OCI-LY1 (cell line): Measurements from ENCODE around the gene ATP8B3.

ENCODE experiments used
- H2AFZ ChIP-seq: fragments of 200-600 bp; sonication (generic), shearing (Covaris generic); 2 replicates; pipeline ENCODE4 v1.6.0; 2014; ENCODE audit warnings: antibody characterized with exemption, mild to moderate bottlenecking, low read length
- H3F3A ChIP-seq: fragments of 200-600 bp; sonication (generic), shearing (Covaris generic); 2 replicates; pipeline ENCODE4 v1.6.0; 2014; ENCODE audit warnings: mild to moderate bottlenecking, antibody characterized with exemption, low read length, moderate library complexity; ENCODE audit not compliant: insufficient read depth
- H3K27ac ChIP-seq: fragments of 200-600 bp; sonication (generic); 2 replicates; pipeline ENCODE4 v1.5.1; 2014; ENCODE audit warnings: low read length, mixed run types, mild to moderate bottlenecking, low read depth; ENCODE audit not compliant: poor library complexity, severe bottlenecking
- H3K27me3 ChIP-seq: fragments of 200-600 bp; sonication (generic); 2 replicates; pipeline ENCODE4 v1.6.0; 2014; ENCODE audit warnings: antibody characterized with exemption, mild to moderate bottlenecking, low read length, moderate library complexity; ENCODE audit not compliant: insufficient read depth
- H3K36me3 ChIP-seq: fragments of 200-600 bp; sonication (generic); 2 replicates; pipeline ENCODE4 v1.6.1; 2014; ENCODE audit warnings: mild to moderate bottlenecking, antibody characterized with exemption, low read length, moderate library complexity, mixed read lengths; ENCODE audit not compliant: insufficient read depth
- H3K4me1 ChIP-seq: fragments of 200-600 bp; sonication (generic); 2 replicates; pipeline ENCODE4 v1.5.1; 2014; ENCODE audit warnings: mild to moderate bottlenecking, low read length, moderate library complexity; ENCODE audit not compliant: insufficient read depth, severe bottlenecking
- H3K4me2 ChIP-seq: fragments of 200-600 bp; sonication (generic), shearing (Covaris generic); 2 replicates; pipeline ENCODE4 v1.6.1; 2014; ENCODE audit warnings: low read length
- H3K4me3 ChIP-seq: fragments of 200-600 bp; sonication (generic); 2 replicates; pipeline ENCODE4 v1.5.1; 2014; ENCODE audit warnings: low read length, low read depth, mild to moderate bottlenecking, mixed read lengths; ENCODE audit not compliant: poor library complexity, severe bottlenecking
- H3K79me2 ChIP-seq: fragments of 200-600 bp; shearing (Covaris generic); 2 replicates; pipeline ENCODE4 v1.6.1; 2016; ENCODE audit warnings: mixed run types, low read length, mixed read lengths; ENCODE audit not compliant: insufficient read depth
- H3K9ac ChIP-seq: fragments of 200-600 bp; sonication (generic), shearing (Covaris generic); 2 replicates; pipeline ENCODE4 v1.6.1; 2014; ENCODE audit warnings: mild to moderate bottlenecking, low read length, mixed read lengths
- H3K9me2 ChIP-seq: fragments of 200-600 bp; sonication (generic), shearing (Covaris generic); 2 replicates; pipeline ENCODE4 v1.6.1; 2014; ENCODE audit warnings: low read depth, mild to moderate bottlenecking, low read length, mixed read lengths
- H3K9me3 ChIP-seq: fragments of 200-600 bp; shearing (Covaris generic); 2 replicates; pipeline ENCODE4 v1.6.1; 2014; ENCODE audit warnings: low read length, mixed read lengths
- H4K20me1 ChIP-seq: fragments of 200-600 bp; sonication (generic), shearing (Covaris generic); 2 replicates; pipeline ENCODE4 v1.6.0; 2016; ENCODE audit warnings: mild to moderate bottlenecking, low read length; ENCODE audit not compliant: insufficient read depth
- CTCF ChIP-seq: fragments of 200-600 bp; sonication (generic), shearing (Covaris generic); IDR thresholded peaks from 2 replicates; pipeline ENCODE4 v1.5.1; 2017; ENCODE audit warnings: mild to moderate bottlenecking, antibody characterized with exemption, low read length, moderate library complexity, mixed read lengths
- EZH2 ChIP-seq: fragments of 200-600 bp; sonication (generic), shearing (Covaris generic); IDR thresholded peaks from 2 replicates; pipeline ENCODE4 v1.8.0; 2017; ENCODE audit warnings: borderline replicate concordance, mixed run types, mild to moderate bottlenecking, antibody characterized with exemption, low read length, moderate library complexity, mixed read lengths

Gene ATP8B3

DNA sequence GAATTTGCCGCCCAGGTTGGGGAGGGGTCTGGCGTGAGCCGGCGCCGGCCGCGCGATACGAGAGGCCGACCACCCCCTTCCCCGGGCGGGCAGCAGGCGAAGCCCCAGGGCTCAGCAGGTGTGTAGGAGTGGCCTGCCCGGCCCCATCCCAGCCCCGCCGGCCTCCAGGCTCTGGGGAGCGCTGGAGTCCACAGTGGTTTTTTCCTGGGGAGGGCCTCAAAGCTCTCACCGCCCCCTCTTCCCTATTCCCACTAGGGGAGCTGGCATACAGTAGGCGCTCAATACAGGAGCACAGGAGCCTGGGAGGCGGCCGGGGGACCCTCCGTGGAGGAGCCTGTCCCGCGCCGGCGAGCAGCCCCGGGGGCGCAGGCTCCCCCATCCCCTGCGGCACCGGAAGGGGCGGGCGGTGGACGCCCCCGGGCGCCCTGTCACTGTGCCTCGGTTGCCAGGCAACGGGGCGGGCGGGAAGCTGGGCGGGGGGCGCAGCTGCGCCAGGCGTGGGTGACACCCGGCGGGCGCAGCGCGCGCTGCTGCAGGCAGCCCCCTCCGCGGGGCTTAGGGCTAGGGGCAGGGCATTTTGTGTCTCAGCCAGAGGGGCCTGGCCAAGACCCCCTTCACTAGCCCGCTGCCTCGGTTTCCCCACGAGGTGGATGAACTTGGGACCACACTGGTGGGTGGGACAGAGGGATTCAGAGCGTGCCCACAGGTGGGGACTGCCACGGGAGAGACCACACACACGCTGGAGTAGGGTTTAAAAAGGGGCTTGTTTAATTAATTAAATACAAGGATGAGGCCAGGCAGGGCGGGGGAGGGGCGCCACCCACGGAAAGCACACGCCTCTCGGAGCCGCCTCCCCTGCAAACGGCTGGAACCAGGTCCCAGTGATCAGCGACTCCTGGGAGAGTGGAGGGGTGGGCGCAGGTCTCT, 39.8 kb upstream of the ATP8B3 start:
- Histone ChIP-seq H3K27ac (peak overlapping the region; percentile 11), H3K36me3 (no peaks in the 10 kb centered on the region)

DNA sequence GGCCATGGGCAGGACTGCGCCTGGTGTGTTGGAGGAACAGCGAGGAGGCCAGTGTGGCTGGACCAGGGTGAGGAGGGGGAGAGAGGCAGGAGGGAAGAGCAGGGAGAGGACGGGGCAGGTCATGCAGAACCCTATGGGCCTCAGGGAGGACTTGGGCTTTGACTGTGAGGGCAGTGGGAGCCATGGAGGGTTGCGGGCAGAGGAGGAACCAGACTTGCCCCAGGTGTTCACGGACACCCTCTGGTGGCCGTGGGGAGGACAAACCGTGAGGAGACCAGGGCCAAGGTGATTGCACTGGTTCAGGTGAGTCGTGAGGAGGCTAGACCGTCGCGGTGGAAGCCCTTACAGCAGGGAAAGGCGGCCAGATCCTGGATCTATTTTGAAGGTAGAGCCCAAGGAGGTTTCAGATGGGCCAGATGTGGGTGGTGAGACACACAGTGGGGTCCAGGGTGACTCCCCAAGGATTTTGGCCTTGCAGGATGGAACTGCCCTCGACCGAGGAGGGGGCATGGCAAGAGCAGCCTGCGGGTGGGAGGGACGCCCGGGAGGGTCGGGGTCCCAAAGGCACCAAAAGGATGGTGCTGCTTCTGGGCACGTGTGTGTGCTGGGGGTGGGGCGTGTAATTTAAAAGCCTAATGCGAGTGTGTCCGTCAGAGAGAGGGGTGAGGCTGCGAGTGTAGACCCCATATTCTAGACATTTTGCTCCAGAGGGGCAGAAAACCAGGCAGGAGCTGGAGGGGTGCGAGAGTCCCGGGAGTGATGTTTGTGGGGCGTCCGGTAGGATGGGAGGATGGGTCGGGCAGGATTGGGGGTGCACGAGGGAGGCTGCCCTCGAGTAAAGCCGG, 39.0 kb upstream of the ATP8B3 start:
- peaks cover 60% of the 10 kb centered on the region for H3K4me1 ChIP-seq
- TF ChIP-seq EZH2 (no peak), CTCF (peak; percentile 55)
- H3K9me3 ChIP-seq = no peaks in the 10 kb centered on the region
- H4K20me1 ChIP-seq = no peaks in the 10 kb centered on the region
- H3K27ac ChIP-seq = no peak overlapping the region
- no peak overlapping the region for H3K9ac ChIP-seq
- H3K9me2 ChIP-seq = no peaks in the 10 kb centered on the region
- peaks cover 20% of the 10 kb centered on the region for H3K79me2 ChIP-seq
- H3F3A ChIP-seq = no peaks in the 10 kb centered on the region
- H3K4me3 ChIP-seq = no peak overlapping the region
- no peaks in the 10 kb centered on the region for H3K27me3 ChIP-seq
- no peak overlapping the region for H2AFZ ChIP-seq
- no peaks in the 10 kb centered on the region for H3K36me3 ChIP-seq
- no peak overlapping the region for H3K4me2 ChIP-seq

More for the DNA sequence above, 39.8 kb upstream of the ATP8B3 start:
- H4K20me1 ChIP-seq = no peaks in the 10 kb centered on the region
- H3K79me2 ChIP-seq = peaks cover 11% of the 10 kb centered on the region
- no peak overlapping the region for H2AFZ ChIP-seq
- H3K4me1 ChIP-seq = peaks cover 60% of the 10 kb centered on the region
- no peaks in the 10 kb centered on the region for H3K27me3 ChIP-seq
- H3K4me2 ChIP-seq = peak overlapping the region; percentile 45; the same call in 1 of the 2 replicates
- H3K9me2 ChIP-seq = no peaks in the 10 kb centered on the region
- TF ChIP-seq CTCF = no peak
- TF ChIP-seq EZH2 = no peak
- no peak overlapping the region; the same call in 1 of the 2 replicates for H3K9ac ChIP-seq
- no peaks in the 10 kb centered on the region for H3K9me3 ChIP-seq
- H3K4me3 ChIP-seq = peak overlapping the region; percentile 12
- H3F3A ChIP-seq = no peaks in the 10 kb centered on the region

DNA sequence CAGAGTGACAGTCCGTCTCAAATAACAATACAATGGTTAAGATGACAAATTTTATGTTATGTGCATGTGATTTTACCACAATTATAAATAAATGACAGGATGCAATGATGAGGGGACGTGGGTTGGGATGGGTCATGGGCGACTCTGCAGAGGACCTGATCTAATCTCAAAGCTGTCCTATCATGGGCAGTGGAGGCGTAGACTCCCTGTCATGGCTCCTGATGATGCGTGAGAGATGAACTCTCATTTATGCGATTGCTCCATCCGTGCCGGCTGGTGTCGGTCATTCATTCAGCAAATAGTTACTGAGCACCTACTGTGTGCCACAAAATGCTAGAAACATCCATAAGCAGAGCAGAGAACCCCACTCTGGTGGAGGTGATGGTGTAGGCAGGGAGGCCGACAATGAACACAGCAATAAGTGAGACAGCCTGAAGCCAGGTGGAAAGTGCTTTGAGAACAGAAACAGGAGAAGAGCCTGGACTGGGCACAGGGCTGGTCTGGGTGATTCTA, 37.9 kb upstream of the ATP8B3 start:
- Histone ChIP-seq H3K9ac (no peak overlapping the region), H3K4me3 (no peak overlapping the region), H3K9me2 (no peaks in the 10 kb centered on the region), H3F3A (no peaks in the 10 kb centered on the region), H3K4me1 (peaks cover 52% of the 10 kb centered on the region), H3K27me3 (no peaks in the 10 kb centered on the region), H3K79me2 (peaks cover 27% of the 10 kb centered on the region), H3K4me2 (no peak overlapping the region), H3K36me3 (no peaks in the 10 kb centered on the region), H3K9me3 (no peaks in the 10 kb centered on the region), H4K20me1 (no peaks in the 10 kb centered on the region), H3K27ac (no peak overlapping the region), H2AFZ (no peak overlapping the region)
- TF ChIP-seq CTCF (no peak), EZH2 (no peak)
